Brain microvascular endothelial cell (primary cell): ENCODE results near the gene SFT2D3.

ENCODE experiments used
- DNase-seq: peaks from one replicate; pipeline ENCODE4 v3.0.0-alpha.2; 2020
- H3K27ac ChIP-seq: fragments of 250-450 bp; sonication (Bioruptor Pico); 2 replicates; pipeline ENCODE4 v1.5.1; 2020; ENCODE audit warnings: mild to moderate bottlenecking, moderate library complexity
- H3K27me3 ChIP-seq: fragments of 250-450 bp; sonication (Bioruptor Pico); replicated peaks from 2 replicates; pipeline ENCODE4 v1.5.1; 2020; ENCODE audit warnings: mild to moderate bottlenecking
- H3K36me3 ChIP-seq: fragments of 250-450 bp; sonication (Bioruptor Pico); replicated peaks from 2 replicates; pipeline ENCODE4 v1.5.1; 2020; ENCODE audit warnings: mild to moderate bottlenecking
- H3K4me3 ChIP-seq: 2 replicates; pipeline ENCODE4 v1.5.1; 2011; ENCODE audit warnings: low read depth, mild to moderate bottlenecking, control low read depth, low read length, moderate library complexity
- in situ Hi-C: cut with HindIII; loops from 2 replicates; pipeline ENCODE4 v1.10.0; 2017; ENCODE audit warnings: low sequenced_read_pairs, low pct_ligation_motif_present
- TF ChIP-seq, protein P1 (sequence below): IDR thresholded peaks from 2 replicates; pipeline ENCODE4 v1.5.1; 2011; ENCODE audit warnings: low read depth, mild to moderate bottlenecking, moderate library complexity, low read length, control low read depth, inconsistent platforms; ENCODE audit errors: missing control alignments

Gene SFT2D3

DNA sequence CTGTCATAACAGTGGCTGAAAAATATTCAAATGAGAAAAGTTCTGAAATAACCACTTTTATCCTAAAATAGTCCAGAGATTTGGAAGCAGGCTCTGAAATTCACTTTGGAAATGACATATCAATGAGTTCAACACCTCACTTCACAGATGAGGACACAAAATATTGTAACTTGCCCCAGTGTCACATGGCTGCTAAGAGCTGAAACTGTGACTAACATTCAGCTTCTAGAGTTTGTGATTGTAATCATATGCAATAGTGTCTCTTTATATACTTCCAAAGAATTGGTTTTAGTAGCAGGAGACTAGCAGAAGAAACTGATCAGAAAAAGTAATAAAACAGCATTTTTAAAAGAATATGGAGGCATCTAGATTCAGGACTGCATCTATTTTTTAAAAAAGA, 52.1 kb downstream of the SFT2D3 start:
- TF ChIP-seq, protein P1, sequence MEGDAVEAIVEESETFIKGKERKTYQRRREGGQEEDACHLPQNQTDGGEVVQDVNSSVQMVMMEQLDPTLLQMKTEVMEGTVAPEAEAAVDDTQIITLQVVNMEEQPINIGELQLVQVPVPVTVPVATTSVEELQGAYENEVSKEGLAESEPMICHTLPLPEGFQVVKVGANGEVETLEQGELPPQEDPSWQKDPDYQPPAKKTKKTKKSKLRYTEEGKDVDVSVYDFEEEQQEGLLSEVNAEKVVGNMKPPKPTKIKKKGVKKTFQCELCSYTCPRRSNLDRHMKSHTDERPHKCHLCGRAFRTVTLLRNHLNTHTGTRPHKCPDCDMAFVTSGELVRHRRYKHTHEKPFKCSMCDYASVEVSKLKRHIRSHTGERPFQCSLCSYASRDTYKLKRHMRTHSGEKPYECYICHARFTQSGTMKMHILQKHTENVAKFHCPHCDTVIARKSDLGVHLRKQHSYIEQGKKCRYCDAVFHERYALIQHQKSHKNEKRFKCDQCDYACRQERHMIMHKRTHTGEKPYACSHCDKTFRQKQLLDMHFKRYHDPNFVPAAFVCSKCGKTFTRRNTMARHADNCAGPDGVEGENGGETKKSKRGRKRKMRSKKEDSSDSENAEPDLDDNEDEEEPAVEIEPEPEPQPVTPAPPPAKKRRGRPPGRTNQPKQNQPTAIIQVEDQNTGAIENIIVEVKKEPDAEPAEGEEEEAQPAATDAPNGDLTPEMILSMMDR = no peak
- no peak overlapping the region for H3K27ac ChIP-seq
- H3K27me3 ChIP-seq = no peaks in the 10 kb centered on the region
- in situ Hi-C loops = no loop called here
- no peak overlapping the region for H3K4me3 ChIP-seq
- DNase-seq = no peak
- no peaks in the 10 kb centered on the region for H3K36me3 ChIP-seq

DNA sequence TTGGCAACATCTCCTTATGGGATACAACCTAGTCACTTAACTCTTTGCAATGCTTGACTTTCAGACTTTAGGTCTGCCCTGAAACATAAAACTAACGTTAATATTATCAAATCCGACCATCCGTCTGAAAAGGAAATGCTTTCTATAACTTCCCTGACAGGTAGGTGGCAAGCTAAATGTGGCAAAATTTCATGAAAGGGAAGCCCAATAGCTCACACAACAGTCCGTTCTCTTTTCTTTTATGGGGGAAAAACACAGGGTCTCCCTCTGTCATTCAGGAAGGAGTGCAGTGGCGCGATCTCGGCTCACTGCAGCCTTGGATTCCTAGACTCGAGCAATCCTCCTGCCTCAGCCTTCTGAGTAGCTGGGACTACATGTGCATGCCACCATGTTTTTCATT, 52.9 kb downstream of the SFT2D3 start:
- Histone ChIP-seq H3K4me3 (no peak overlapping the region), H3K36me3 (no peaks in the 10 kb centered on the region), H3K27me3 (no peaks in the 10 kb centered on the region), H3K27ac (no peak overlapping the region)
- TF ChIP-seq, protein P1 = no peak
- in situ Hi-C loops = no loop called here
- no peak for DNase-seq
